SU-DHL-6 (cell line): ENCODE results near the gene AGBL3.
"Not testable (repeated sequence)": the region's sequence is repeated elsewhere in the genome, so short reads cannot be mapped to it uniquely, and the experiment has no call there.

Source experiments
- H2AFZ ChIP-seq: fragments of 200-600 bp; sonication (generic); 2 replicates; pipeline ENCODE4 v1.6.1; 2014; ENCODE audit warnings: low read depth, mild to moderate bottlenecking, moderate library complexity, mixed read lengths, antibody characterized with exemption, low read length; ENCODE audit not compliant: severe bottlenecking
- H3F3A ChIP-seq: fragments of 200-600 bp; shearing (Covaris generic); 2 replicates; pipeline ENCODE4 v1.6.0; 2016; ENCODE audit warnings: antibody characterized with exemption, mild to moderate bottlenecking; ENCODE audit not compliant: insufficient read depth
- H3K27ac ChIP-seq: fragments of 200-600 bp; sonication (generic); 2 replicates; pipeline ENCODE4 v1.5.1; 2016; ENCODE audit warnings: low read depth, mild to moderate bottlenecking, low read length, moderate library complexity, mixed read lengths
- H3K27me3 ChIP-seq: fragments of 200-600 bp; sonication (generic), shearing (Covaris generic); 2 replicates; pipeline ENCODE4 v1.6.0; 2014; ENCODE audit warnings: mild to moderate bottlenecking, low read length
- H3K36me3 ChIP-seq: fragments of 200-600 bp; sonication (generic); 2 replicates; pipeline ENCODE4 v1.6.1; 2014; ENCODE audit warnings: mild to moderate bottlenecking, low read length, mixed read lengths
- H3K4me2 ChIP-seq: fragments of 300-600, 200-600 bp; shearing (Covaris generic), sonication (generic); 2 replicates; pipeline ENCODE4 v1.6.0; 2014; ENCODE audit warnings: low read length, low read depth, mild to moderate bottlenecking; ENCODE audit not compliant: poor library complexity, severe bottlenecking
- H3K4me3 ChIP-seq: fragments of 200-600 bp; sonication (generic); 2 replicates; pipeline ENCODE4 v1.5.1; 2014; ENCODE audit warnings: antibody characterized with exemption, low read length, mild to moderate bottlenecking, mixed read lengths; ENCODE audit not compliant: insufficient read depth, poor library complexity, severe bottlenecking
- H3K79me2 ChIP-seq: fragments of 200-600 bp; sonication (generic); 2 replicates; pipeline ENCODE4 v1.6.1; 2014; ENCODE audit warnings: mild to moderate bottlenecking, low read length, moderate library complexity; ENCODE audit not compliant: insufficient read depth
- H3K9ac ChIP-seq: fragments of 200-600 bp; sonication (generic); 2 replicates; pipeline ENCODE4 v1.7.0; 2014; ENCODE audit warnings: mild to moderate bottlenecking, low read length
- H3K9me2 ChIP-seq: fragments of 200-600 bp; sonication (generic); replicated peaks from 2 replicates; pipeline ENCODE4 v1.6.1; 2014; ENCODE audit warnings: low read length; ENCODE audit not compliant: insufficient read depth
- H3K9me3 ChIP-seq: fragments of 200-600 bp; sonication (generic); 2 replicates; pipeline ENCODE4 v1.6.1; 2014; ENCODE audit warnings: low read length, mixed read lengths; ENCODE audit not compliant: insufficient read depth
- H4K20me1 ChIP-seq: fragments of 200-600 bp; sonication (generic); 2 replicates; pipeline ENCODE4 v1.6.1; 2014; ENCODE audit warnings: low read depth, mild to moderate bottlenecking, antibody characterized with exemption, low read length, moderate library complexity, mixed read lengths
- EZH2phosphoT487 ChIP-seq: fragments of 200-600 bp; sonication (generic), shearing (Covaris generic); conservative IDR thresholded peaks from 2 replicates; pipeline ENCODE4 v1.6.1; 2018; ENCODE audit warnings: mild to moderate bottlenecking, antibody characterized with exemption, low read length, moderate library complexity, mixed read lengths
- TF ChIP-seq, protein P1 (sequence below): fragments of 200-600 bp; sonication (generic); IDR thresholded peaks from one replicate; pipeline ENCODE4 v1.5.1; 2017; ENCODE audit warnings: antibody characterized with exemption, mild to moderate bottlenecking, low read length, moderate library complexity; ENCODE audit not compliant: insufficient read depth, poor library complexity, severe bottlenecking

Gene AGBL3

GRCh38 chr7:135170274-135170997 lies 184.1 kb downstream of the AGBL3 start, which contains the start of gene CYREN:
TSS of gene CYREN (minus strand) at chr7:135170707. CDS start at chr7:135168922, 1,785 bp downstream.
- Histone ChIP-seq H3K79me2 (peaks cover 22% of the 10 kb centered on the region), H3F3A (peaks cover 9% of the 10 kb centered on the region; the same call in 1 of the 2 replicates), H3K9me2 (no peaks in the 10 kb centered on the region), H3K4me3 (peak within 1 kb of the TSS; percentile 89), H3K9ac (peak within 1 kb of the TSS; percentile 98), H3K4me2 (peak within 1 kb of the TSS; percentile 92), H3K27me3 (no peaks in the 10 kb centered on the region), H3K27ac (peak within 1 kb of the TSS; percentile 88), H4K20me1 (no peaks in the 10 kb centered on the region), H3K9me3 (no peaks in the 10 kb centered on the region), H2AFZ (peak within 1 kb of the TSS; percentile 96), H3K36me3 (peaks cover 6% of the 10 kb centered on the region; the same call in 1 of the 2 replicates)
- TF ChIP-seq EZH2phosphoT487, result no peak
- TF ChIP-seq, protein P1, sequence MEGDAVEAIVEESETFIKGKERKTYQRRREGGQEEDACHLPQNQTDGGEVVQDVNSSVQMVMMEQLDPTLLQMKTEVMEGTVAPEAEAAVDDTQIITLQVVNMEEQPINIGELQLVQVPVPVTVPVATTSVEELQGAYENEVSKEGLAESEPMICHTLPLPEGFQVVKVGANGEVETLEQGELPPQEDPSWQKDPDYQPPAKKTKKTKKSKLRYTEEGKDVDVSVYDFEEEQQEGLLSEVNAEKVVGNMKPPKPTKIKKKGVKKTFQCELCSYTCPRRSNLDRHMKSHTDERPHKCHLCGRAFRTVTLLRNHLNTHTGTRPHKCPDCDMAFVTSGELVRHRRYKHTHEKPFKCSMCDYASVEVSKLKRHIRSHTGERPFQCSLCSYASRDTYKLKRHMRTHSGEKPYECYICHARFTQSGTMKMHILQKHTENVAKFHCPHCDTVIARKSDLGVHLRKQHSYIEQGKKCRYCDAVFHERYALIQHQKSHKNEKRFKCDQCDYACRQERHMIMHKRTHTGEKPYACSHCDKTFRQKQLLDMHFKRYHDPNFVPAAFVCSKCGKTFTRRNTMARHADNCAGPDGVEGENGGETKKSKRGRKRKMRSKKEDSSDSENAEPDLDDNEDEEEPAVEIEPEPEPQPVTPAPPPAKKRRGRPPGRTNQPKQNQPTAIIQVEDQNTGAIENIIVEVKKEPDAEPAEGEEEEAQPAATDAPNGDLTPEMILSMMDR, result peak; percentile 86

DNA sequence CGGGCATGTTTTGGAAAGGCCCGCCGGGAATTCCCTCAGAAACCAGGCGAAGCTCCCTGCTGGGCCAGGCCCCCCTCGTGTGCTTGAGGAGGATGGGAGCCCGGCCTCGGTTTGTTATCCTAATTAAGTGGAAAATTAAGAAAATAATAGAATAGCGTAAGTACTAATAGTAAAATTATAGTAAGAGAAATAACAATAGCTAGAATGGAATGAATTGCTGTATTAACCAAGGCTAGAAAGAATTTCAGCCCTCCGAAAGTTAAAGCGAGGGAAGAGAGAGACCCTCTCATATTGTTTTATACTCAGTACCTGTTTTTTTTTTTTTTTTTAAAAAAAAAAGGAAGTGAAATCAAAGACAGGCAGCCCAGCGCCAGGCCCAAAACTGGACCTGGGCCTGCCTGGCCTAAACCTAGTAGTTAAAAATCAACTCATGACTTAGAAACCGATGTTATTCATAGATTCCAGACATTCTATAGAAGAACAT lies 184.7 kb downstream of the AGBL3 start:
- not testable (repeated sequence) for H4K20me1 ChIP-seq, H3F3A ChIP-seq, H3K9me2 ChIP-seq, H3K27me3 ChIP-seq, H3K9me3 ChIP-seq, H3K36me3 ChIP-seq
- peak overlapping the region; percentile 89 for H3K4me3 ChIP-seq
- peaks cover 22% of the 10 kb centered on the region for H3K79me2 ChIP-seq
- peak overlapping the region; percentile 88 for H3K27ac ChIP-seq
- peak overlapping the region; percentile 96 for H2AFZ ChIP-seq
- peak overlapping the region; percentile 98 for H3K9ac ChIP-seq
- H3K4me2 ChIP-seq, result peak overlapping the region; percentile 92

DNA sequence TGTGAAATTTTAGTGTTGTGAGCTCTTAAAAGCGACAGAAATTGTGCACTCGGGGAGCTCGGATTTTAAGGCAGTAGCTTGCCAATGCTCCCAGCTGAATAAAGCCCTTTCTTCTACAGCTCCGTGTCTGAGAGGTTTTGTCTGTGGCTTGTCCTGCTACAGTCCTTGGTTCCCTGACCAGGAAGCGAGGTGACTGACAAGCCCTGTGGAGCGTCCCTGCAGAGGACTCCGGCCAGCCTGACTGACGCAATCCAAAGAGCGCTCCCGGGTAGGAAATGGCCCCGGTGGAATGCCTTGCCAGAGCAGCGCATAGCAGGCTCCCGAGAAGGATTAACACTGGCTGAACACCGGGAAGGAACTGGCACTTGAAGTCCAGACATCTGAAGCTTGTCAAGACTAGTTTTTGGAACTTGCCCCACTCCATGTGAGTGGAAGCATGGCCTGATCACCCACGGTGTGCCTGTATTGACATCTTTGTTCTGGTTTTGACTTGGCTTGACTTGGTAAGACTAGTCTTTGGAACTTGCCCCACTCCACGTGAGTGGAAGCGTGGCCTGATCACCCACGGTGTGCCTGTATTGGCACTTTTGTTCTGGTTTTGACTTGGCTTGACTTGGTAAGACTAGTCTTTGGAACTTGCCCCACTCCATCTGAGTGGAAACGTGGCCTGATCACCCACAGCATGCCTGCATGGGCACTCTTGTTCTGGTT lies 185.4 kb downstream of the AGBL3 start:
- Histone ChIP-seq H3K4me2 (peak overlapping the region; percentile 92), H2AFZ (peak overlapping the region; percentile 43), H3K27ac (peak overlapping the region; percentile 88; the same call in 1 of the 2 replicates), H3K9ac (peak overlapping the region; percentile 98; the same call in 1 of the 2 replicates), H3K79me2 (peaks cover 22% of the 10 kb centered on the region)
- H3K9me3 ChIP-seq, H3K9me2 ChIP-seq, H4K20me1 ChIP-seq, H3K4me3 ChIP-seq, H3F3A ChIP-seq, H3K36me3 ChIP-seq, H3K27me3 ChIP-seq: not testable (repeated sequence)

- H3K27me3 ChIP-seq, H3K4me2 ChIP-seq, H3K9ac ChIP-seq, H3K27ac ChIP-seq, H4K20me1 ChIP-seq, H3K9me2 ChIP-seq, H3F3A ChIP-seq, H3K4me3 ChIP-seq, H2AFZ ChIP-seq, H3K9me3 ChIP-seq, H3K36me3 ChIP-seq: not testable (repeated sequence)
- peaks cover 15% of the 10 kb centered on the region for H3K79me2 ChIP-seq
Measured at GRCh38 chr7:135173916-135174315, 187.6 kb downstream of the AGBL3 start.
